Upper lobe of right lung (tissue), 1 donor: ENCODE results near the gene KRTAP12-3. TPM values are rescaled to one million over a fixed set of nuclear protein-coding genes. Genes with fewer than 3 reads are reported as not detected.
"Not testable (repeated sequence)": the region's sequence is repeated elsewhere in the genome, so short reads cannot be mapped to it uniquely, and the experiment has no call there.

ENCODE experiments used
- ATAC-seq: fragments of 200-7000 bp; cut with Tn5 transposase; one replicate; pipeline ENCODE4 v1.9.1; 2020; ENCODE audit warnings: mild to moderate bottlenecking, moderate library complexity
- DNase-seq: peaks from one replicate; pipeline ENCODE4 v3.0.0-alpha.2; 2020
- H3K27ac ChIP-seq: fragments of 200-600 bp; one replicate; pipeline ENCODE4 v1.8.0; 2022
- H3K27me3 ChIP-seq: fragments of 200-600 bp; one replicate; pipeline ENCODE4 v1.8.0; 2022; ENCODE audit warnings: mild to moderate bottlenecking
- H3K36me3 ChIP-seq: fragments of 200-600 bp; one replicate; pipeline ENCODE4 v1.8.0; 2022
- H3K4me1 ChIP-seq: fragments of 200-600 bp; one replicate; pipeline ENCODE4 v1.8.0; 2022
- H3K4me3 ChIP-seq: fragments of 200-600 bp; one replicate; pipeline ENCODE4 v1.8.0; 2022; ENCODE audit warnings: mild to moderate bottlenecking
- H3K9me3 ChIP-seq: fragments of 200-600 bp; one replicate; pipeline ENCODE4 v1.8.0; 2022
- intact Hi-C: fragments of 100-400 bp; cut with DNase I; formaldehyde crosslinking; loops from one replicate; pipeline ENCODE4 v1.11.0; 2022
- total RNA-seq: library from RNA; stranded (reverse); fragmentation: NEBNext Ultra II Directional; extraction: Animal tissue kit (Norgen Biotek cat#: 25700); gene quantifications from one replicate; pipeline ENCODE4 v1.2.1, GENCODE V29; 2021
- TF ChIP-seq, protein P1 (sequence below): fragments of 200-600 bp; IDR thresholded peaks from one replicate; pipeline ENCODE4 v1.8.0; 2022; ENCODE audit warnings: antibody characterized with exemption
- donor health status: DM: no; HTN: yes; CAD: no; lungs with severe emphysema.

KRTAP12-3 gene
- total RNA-seq, 1 donor from 2014 or later, result not detected

DNA sequence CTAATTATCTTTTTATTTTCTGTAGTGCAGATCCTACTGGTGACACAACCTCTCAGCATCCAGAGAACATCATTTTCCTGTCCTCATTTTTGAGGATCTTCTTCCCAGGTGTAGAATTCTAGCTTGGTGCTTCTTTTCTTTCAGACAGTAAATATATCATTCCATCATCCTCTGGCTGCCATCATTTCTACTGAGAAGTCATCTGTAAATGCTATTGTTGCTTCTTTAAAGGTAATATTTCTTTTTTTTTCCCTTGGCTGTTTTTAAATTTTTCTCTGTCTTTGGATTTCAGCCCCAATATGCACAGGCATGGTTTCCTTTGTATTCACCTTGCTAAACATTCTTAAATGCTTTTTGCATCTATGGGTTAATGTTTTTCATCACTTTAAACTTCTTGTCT lies 34.2 kb upstream of the KRTAP12-3 start:
- DNase-seq (no peak), ATAC-seq (no peak)
- H3K4me1 ChIP-seq, result no peaks in the 10 kb centered on the region
- intact Hi-C loops, result no loop called here
- no peaks in the 10 kb centered on the region for H3K27me3 ChIP-seq
- H3K27ac ChIP-seq, result no peak overlapping the region
- no peak overlapping the region for H3K4me3 ChIP-seq
- H3K9me3 ChIP-seq, result peaks cover 12% of the 10 kb centered on the region
- H3K36me3 ChIP-seq, result no peaks in the 10 kb centered on the region
- TF ChIP-seq, protein P1, sequence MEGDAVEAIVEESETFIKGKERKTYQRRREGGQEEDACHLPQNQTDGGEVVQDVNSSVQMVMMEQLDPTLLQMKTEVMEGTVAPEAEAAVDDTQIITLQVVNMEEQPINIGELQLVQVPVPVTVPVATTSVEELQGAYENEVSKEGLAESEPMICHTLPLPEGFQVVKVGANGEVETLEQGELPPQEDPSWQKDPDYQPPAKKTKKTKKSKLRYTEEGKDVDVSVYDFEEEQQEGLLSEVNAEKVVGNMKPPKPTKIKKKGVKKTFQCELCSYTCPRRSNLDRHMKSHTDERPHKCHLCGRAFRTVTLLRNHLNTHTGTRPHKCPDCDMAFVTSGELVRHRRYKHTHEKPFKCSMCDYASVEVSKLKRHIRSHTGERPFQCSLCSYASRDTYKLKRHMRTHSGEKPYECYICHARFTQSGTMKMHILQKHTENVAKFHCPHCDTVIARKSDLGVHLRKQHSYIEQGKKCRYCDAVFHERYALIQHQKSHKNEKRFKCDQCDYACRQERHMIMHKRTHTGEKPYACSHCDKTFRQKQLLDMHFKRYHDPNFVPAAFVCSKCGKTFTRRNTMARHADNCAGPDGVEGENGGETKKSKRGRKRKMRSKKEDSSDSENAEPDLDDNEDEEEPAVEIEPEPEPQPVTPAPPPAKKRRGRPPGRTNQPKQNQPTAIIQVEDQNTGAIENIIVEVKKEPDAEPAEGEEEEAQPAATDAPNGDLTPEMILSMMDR, result no peak

DNA sequence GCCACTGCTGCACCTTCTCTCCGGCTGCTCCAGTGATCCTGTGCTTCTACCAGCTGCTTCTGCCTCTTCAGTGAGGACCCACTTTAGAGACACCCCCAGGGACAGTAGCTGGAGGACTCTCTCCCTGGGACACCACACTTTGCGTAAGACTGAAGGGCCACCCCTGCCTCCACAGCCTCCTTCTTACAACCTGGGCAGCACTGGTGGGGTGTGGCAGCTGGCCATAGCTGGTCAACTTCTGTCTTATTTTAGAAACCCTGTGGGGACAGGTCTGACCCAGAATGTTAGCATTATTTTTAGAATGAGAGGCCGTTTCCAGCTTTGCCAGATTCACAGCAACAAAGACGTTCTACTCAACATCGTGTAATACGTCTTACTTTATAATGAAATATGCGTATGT lies 32.0 kb upstream of the KRTAP12-3 start:
- H3K4me1 ChIP-seq, result no peaks in the 10 kb centered on the region
- H3K36me3 ChIP-seq, result no peaks in the 10 kb centered on the region
- no peaks in the 10 kb centered on the region for H3K27me3 ChIP-seq
- peaks cover 12% of the 10 kb centered on the region for H3K9me3 ChIP-seq
- DNase-seq (no peak), ATAC-seq (no peak)
- H3K4me3 ChIP-seq, result no peak overlapping the region
- intact Hi-C loops, result no loop called here
- H3K27ac ChIP-seq, result no peak overlapping the region
- TF ChIP-seq, protein P1, result no peak

GRCh38 chr21:44626262-44626661 lies 31.5 kb upstream of the KRTAP12-3 start:
- H3K4me1 ChIP-seq, result no peaks in the 10 kb centered on the region
- H3K36me3 ChIP-seq, result no peaks in the 10 kb centered on the region
- no peak overlapping the region for H3K27ac ChIP-seq
- TF ChIP-seq, protein P1, result no peak
- intact Hi-C loops, result no loop called here
- ATAC-seq (no peak), DNase-seq (no peak)
- H3K27me3 ChIP-seq, result no peaks in the 10 kb centered on the region
- H3K4me3 ChIP-seq, result no peak overlapping the region
- peaks cover 17% of the 10 kb centered on the region for H3K9me3 ChIP-seq

DNA sequence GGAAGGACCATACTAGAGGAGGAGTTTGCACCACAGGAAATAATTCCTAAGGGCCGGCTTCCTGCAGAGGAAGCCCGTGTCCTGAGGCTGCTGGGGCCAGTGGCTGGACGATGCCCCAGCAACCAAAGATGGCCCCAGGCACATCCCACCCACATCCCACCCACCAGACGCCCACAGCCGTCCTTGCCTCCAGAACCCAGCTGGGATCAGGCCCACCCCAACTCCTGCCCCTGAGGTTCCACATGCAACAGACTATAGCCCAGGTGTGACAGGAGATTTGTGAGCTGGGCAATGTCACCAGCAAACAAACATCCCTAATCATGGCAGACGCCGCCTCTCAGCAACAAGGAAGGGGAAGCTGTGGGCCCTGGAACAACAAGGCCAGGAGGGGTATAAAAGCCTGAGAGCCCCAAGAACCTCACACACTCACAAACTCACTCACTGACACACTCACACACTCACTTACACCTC lies 31.0 kb upstream of the KRTAP12-3 start, which contains the start of gene KRTAP10-9:
Gene KRTAP10-9, plus strand, starts transcription at position 421 of the 471 bp plus-strand sequence. CDS start 79 bp downstream, outside the sequence.
- no peaks in the 10 kb centered on the region for H3K4me1 ChIP-seq
- TF ChIP-seq, protein P1, result no peak
- peaks cover 20% of the 10 kb centered on the region for H3K9me3 ChIP-seq
- intact Hi-C loops, result no loop called here
- H3K27me3 ChIP-seq, result no peaks in the 10 kb centered on the region
- H3K36me3 ChIP-seq, result no peaks in the 10 kb centered on the region
- H3K4me3 ChIP-seq, result no peak within 1 kb of the TSS
- no peak for ATAC-seq
- H3K27ac ChIP-seq, result no peak within 1 kb of the TSS
- DNase-seq, result no peak

DNA sequence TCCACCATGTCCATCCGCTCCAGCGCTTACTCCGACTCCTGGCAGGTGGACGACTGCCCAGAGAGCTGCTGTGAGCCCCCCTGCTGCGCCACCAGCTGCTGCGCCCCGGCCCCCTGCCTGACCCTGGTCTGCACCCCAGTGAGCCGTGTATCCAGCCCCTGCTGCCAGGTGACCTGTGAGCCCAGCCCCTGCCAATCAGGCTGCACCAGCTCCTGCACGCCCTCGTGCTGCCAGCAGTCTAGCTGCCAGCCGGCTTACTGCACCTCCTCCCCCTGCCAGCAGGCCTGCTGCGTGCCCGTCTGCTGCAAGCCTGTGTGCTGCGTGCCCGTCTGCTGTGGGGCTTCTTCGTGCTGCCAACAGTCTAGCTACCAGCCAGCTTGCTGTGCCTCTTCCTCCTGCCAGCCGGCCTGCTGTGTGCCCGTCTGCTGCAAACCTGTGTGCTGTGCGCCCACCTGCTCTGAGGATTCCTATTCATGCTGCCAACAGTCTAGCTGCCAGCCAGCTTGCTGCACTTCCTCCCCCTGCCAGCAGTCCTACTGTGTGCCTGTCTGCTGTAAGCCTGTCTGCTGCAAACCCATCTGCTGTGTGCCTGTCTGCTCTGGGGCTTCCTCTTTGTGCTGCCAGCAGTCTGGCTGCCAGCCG lies 30.4 kb upstream of the KRTAP12-3 start:
- H3K27me3 ChIP-seq, H3K4me1 ChIP-seq, intact Hi-C loops, H3K36me3 ChIP-seq, ATAC-seq, H3K27ac ChIP-seq, DNase-seq, H3K4me3 ChIP-seq: not testable (repeated sequence)
- peaks cover 20% of the 10 kb centered on the region for H3K9me3 ChIP-seq

DNA sequence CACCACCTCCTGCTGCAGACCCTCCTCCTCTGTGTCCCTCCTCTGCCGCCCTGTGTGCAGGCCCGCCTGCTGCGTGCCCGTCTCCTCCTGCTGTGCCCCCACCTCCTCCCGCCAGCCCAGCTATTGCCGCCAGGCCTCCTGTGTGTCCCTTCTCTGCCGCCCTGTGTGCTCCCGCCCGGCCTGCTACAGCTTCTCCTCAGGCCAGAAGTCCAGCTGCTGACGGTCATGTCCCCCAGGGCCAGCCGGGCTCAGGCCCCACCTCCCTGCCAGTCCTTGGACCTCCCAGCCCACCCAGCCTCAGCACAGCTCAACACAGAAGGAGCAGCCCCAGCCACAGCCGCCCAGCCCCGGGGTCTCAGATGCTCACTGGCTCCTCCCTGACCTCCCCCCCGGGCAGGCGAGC lies 29.9 kb upstream of the KRTAP12-3 start:
- H3K4me1 ChIP-seq, ATAC-seq, H3K36me3 ChIP-seq, intact Hi-C loops, H3K4me3 ChIP-seq, H3K27ac ChIP-seq, H3K27me3 ChIP-seq: not testable (repeated sequence)
- peak; percentile 52 for DNase-seq
- H3K9me3 ChIP-seq, result peaks cover 18% of the 10 kb centered on the region
